GM12865 (cell line): ENCODE results near the gene SLC25A39.
"Not testable (repeated sequence)": the region's sequence is repeated elsewhere in the genome, so short reads cannot be mapped to it uniquely, and the experiment has no call there.

Experiments
- DNase-seq: peaks from one replicate; pipeline ENCODE4 v3.0.0; 2010; ENCODE audit warnings: low read depth
- H3K4me3 ChIP-seq: 2 replicates; pipeline ENCODE4 v1.5.1; 2011; ENCODE audit warnings: mild to moderate bottlenecking, low read depth, low read length, control low read depth
- TF ChIP-seq, protein P1 (sequence below): IDR thresholded peaks from 2 replicates; pipeline ENCODE4 v1.5.1; 2011; ENCODE audit warnings: low read length, control low read depth, low read depth, inconsistent platforms; ENCODE audit not compliant: insufficient read depth; ENCODE audit errors: missing control alignments

Gene SLC25A39

DNA sequence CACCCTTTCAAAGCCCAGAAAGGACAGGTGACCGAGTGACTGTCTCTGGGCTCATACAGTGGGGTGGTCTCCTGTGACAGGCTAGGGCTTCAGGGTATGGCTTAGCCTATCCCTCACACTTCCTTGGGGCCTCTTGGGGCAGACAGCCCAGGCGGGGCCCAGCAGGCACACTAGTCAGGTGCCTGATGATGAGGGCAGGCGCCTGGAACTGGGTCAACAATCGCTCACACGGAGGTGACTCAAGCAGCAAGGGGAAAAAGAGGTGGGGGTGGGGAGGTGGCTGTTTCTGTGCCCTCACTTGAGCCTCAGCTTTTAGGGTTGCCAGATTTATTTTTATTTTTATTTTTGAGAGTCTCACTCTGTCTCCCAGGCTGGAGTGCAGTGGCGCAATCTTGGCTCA lies 14.1 kb upstream of the SLC25A39 start:
- no peak for DNase-seq
- TF ChIP-seq, protein P1, sequence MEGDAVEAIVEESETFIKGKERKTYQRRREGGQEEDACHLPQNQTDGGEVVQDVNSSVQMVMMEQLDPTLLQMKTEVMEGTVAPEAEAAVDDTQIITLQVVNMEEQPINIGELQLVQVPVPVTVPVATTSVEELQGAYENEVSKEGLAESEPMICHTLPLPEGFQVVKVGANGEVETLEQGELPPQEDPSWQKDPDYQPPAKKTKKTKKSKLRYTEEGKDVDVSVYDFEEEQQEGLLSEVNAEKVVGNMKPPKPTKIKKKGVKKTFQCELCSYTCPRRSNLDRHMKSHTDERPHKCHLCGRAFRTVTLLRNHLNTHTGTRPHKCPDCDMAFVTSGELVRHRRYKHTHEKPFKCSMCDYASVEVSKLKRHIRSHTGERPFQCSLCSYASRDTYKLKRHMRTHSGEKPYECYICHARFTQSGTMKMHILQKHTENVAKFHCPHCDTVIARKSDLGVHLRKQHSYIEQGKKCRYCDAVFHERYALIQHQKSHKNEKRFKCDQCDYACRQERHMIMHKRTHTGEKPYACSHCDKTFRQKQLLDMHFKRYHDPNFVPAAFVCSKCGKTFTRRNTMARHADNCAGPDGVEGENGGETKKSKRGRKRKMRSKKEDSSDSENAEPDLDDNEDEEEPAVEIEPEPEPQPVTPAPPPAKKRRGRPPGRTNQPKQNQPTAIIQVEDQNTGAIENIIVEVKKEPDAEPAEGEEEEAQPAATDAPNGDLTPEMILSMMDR, result no peak
- H3K4me3 ChIP-seq, result no peak overlapping the region

DNA sequence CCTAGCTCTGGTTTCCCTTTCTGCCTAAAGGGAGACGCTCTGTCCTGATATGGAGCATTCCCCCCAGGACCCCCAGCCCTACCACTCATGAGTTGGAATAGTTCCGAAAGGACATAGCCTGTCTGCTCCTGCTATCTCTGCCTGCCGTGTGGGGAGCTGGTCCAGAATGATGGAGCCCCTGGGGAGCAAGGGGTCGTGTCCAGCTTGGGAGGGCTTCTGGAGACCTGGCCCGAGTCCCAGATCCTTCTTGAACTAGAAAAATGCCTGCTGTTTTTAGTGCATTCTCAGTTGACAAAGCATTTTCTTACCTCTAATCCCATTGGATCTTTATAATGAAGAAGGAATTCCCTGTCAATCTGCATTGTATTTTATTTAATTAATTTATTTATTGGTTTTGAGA lies 11.3 kb upstream of the SLC25A39 start:
- no peak overlapping the region for H3K4me3 ChIP-seq
- no peak for DNase-seq
- TF ChIP-seq, protein P1, result no peak

DNA sequence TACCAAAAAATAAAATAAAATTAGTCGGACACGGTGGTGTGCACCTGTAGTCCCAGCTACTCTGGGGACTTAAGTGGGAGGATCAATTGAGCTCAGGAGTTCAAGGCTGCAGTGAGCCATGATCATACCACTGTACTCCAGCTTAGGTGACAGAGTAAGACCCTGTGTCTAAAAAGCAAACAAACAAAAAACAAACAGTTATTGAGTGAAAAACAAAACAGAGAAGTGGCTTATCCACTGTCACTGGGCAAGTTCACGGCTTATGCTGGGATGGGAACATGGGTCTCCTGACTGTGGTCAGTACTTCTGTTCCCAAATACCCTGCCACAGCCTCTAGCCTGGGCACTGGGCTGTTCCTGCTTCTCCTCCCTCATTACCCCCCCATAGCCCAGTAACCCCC lies 10.9 kb upstream of the SLC25A39 start:
- TF ChIP-seq, protein P1, result no peak
- DNase-seq, result no peak
- no peak overlapping the region for H3K4me3 ChIP-seq

DNA sequence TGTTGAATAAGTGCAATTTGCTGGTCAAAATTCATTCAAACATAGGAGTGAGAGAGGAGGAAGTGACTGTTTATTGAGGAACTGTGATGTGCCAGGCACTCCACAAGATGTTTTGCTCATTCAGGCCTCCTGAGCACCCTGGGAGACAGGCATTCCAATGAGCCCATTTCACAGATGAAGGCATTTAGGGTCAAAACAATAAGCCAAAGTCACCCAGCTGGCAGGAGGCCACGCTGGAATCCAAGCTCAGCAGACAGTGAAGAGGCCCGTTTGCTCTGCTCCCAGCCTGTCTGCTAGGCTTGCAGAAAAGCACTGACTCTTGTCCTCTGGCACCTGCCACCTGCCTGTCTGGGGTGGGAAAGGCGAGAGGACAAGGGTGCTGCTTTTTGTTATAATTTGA lies 10.1 kb upstream of the SLC25A39 start:
- no peak for DNase-seq
- no peak overlapping the region for H3K4me3 ChIP-seq

DNA sequence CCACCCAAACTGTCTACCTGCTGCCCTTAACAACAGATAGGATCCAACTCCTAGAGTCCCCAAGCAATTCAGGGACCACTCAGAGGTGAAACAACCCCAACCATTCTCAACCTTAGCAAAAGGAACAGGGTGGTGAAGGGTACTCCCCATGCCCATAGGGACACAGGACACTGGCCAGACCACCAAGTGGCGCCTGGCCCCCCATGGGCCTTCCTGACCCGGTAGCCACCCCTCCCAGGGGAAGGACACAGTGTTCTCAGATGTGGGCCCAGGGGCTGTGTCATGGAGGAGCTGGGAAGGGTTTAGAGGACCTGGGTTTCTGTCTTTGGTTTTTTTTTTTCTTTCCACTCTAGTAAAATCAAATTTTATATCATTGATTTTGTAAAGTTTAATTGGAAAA lies 9.7 kb upstream of the SLC25A39 start:
- TF ChIP-seq, protein P1, result no peak
- no peak overlapping the region for H3K4me3 ChIP-seq
- no peak for DNase-seq

More for the DNA sequence above, 10.1 kb upstream of the SLC25A39 start:
- TF ChIP-seq, protein P1, result no peak

DNA sequence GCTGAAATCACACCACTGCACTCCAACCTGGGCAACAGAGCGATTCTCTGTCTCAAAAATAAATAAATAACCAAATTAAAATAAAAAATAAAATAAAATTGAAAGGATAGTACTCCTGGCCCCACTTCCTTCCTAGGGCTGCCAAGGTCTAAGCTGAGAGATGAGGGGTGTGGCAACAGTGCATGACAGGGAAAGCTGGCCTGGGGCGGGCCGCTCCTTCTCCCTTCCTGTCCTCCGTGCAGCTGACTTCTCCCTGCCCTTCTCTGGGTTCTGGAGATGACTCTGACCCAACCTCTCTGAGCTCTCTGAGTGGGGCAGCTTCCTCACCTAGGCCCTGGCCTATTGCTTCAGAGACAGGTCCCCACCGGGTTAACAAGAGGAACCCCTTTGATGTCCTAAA lies 8.7 kb upstream of the SLC25A39 start:
- DNase-seq, result no peak
- TF ChIP-seq, protein P1, result no peak
- H3K4me3 ChIP-seq, result no peak overlapping the region

DNA sequence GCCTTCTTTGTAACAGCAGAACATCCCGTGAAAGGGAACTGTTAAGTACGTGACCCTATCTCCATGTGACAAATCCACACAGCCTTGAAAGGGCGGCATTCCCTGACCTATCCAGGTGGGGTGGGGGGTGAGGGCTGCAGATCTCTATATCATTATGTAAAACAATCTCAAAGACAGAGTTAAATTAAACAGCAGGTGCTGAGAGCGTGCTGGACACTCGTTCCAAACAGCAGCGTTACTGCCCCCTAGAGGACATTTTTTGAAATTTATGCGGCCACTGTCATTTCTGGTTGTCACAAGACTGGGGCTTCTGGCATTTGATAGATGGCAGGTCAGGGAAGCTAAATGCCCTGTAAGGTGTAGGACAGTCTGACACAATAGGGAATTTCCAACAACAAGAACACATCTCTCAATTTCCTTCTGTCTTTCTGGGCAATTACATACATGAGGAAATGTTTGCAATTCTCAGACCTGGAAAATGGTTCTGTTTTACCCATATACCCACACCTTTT lies 6.7 kb upstream of the SLC25A39 start:
- peak; percentile 90 for DNase-seq
- H3K4me3 ChIP-seq, result no peak overlapping the region
- TF ChIP-seq, protein P1, result peak; percentile 70

DNA sequence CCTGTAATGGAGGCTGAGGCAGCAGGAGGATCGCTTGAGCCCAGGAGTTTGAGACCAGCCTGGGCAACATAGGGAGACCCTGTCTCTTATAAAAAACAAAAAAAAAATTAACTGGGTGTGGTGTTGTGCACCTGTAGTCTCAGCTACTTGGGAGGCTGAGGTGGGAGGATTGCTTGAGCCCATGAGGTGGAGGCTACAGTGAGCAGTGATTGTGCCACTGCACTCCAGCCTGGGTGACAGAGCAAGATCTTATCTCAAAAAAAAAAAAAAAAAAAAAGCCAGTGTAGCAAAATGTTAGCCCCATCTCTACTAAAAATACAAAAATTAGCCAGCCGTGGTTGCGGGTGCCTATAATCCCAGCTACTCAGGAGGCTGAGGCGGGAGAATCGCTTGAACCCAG lies 5.6 kb upstream of the SLC25A39 start:
- not testable (repeated sequence) for H3K4me3 ChIP-seq, DNase-seq

DNA sequence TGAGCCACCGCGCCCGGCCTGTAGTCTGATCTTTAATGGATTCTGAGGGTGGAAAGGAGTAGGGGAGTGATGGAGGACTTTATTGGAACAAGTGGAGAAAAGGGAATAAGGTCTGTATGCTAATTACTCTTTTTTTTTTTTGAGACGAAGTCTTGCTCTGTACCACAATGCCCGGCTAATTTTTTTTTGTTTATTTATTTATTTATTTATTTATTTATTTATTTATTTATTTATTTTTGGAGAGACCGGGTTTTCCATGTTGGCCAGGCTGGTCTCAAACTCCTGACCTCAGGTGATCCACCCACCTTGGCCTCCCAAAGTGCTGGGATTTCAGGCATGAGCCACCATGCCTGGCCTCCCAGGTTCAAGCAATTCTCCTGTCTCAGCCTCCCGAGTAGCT lies 4.9 kb upstream of the SLC25A39 start:
- H3K4me3 ChIP-seq, DNase-seq: not testable (repeated sequence)
